ENCODE measurements around the gene UQCRQ. TPM values are rescaled to one million over a fixed set of nuclear protein-coding genes. Genes with fewer than 3 reads are reported as not detected.

Gene UQCRQ
- total and polyA plus RNA-seq, 9 of the 15 experiments (the other 6 are each of a cell fraction or from before 2014, with no cell fraction given), result 235 to 2,421 (median 883) TPM

DNA sequence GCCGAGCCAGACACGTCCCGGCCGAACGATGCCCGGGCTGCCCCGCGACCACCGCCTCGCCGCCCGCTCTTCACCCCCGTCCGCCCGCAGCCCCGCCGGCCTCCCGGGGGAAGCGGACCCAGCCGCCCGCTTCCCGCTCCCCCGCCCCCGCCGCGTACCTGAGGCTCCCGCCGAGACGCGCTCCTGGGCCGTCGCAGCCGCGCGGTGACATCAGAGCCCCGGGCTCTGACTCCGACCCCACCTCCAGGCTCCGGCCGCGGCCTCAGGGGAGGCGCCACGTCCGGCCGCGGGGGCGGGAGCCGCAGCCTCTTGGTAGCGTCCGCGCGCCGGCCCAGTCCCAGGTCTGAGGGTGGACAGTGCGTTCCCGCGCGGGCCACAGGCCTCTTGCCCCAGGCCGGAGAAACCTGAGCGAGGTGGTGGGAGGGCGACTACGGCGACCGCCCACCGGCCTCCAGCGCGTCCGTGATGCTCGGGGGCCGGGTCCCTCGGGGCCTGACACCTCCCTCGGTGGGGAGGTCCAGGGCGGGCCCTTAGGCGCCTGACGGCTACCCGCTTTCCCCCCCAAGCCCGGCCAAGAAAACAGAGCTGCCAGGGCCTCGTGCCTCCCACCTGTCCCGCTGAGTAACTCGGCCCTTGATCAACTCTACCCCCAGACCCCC, 35.9 kb upstream of the UQCRQ start, which contains the start of gene SHROOM1 (continued):
- TF ChIP-seq ESRRA (IDR thresholded peaks at IDR 0.05; ENCODE audit: borderline replicate concordance, low read depth) (peak; percentile 65; the same call in 1 of the 2 replicates), BRCA1 (IDR thresholded peaks at IDR 0.05) (no peak), BRCA1 (CRISPR knock-in tag; IDR thresholded peaks at IDR 0.05) (no peak), TEAD4 (IDR thresholded peaks at IDR 0.05; ENCODE audit: low read length) (0 out of 2 replicates have a peak, but pooled peaks have one; percentile 16), TEAD4 (CRISPR knock-in tag; IDR thresholded peaks at IDR 0.05; ENCODE audit: borderline replicate concordance) (0 out of 2 replicates have a peak, but pooled peaks have one; percentile 35), NRF1 (conservative IDR thresholded peaks at IDR 0.05 in 1 of 2, IDR thresholded peaks at IDR 0.05 in 1 of 2) (peak; percentile 63 to 69; a peak in 3 of 4 replicates), FOXJ2 (tag; IDR thresholded peaks at IDR 0.05) (no peak), SMAD2 (IDR thresholded peaks at IDR 0.05; ENCODE audit: low read depth, low read length) (no peak)
- TF ChIP-seq, protein P1, sequence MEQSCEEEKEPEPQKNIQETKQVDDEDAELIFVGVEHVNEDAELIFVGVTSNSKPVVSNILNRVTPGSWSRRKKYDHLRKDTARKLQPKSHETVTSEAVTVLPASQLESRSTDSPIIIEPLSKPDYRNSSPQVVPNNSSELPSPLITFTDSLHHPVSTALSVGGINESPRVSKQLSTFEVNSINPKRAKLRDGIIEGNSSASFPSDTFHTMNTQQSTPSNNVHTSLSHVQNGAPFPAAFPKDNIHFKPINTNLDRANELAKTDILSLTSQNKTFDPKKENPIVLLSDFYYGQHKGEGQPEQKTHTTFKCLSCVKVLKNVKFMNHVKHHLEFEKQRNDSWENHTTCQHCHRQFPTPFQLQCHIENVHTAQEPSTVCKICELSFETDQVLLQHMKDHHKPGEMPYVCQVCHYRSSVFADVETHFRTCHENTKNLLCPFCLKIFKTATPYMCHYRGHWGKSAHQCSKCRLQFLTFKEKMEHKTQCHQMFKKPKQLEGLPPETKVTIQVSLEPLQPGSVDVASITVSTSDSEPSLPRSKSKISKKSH (CRISPR knock-in tag; IDR thresholded peaks at IDR 0.05), result no peak
- TF ChIP-seq, protein P2, sequence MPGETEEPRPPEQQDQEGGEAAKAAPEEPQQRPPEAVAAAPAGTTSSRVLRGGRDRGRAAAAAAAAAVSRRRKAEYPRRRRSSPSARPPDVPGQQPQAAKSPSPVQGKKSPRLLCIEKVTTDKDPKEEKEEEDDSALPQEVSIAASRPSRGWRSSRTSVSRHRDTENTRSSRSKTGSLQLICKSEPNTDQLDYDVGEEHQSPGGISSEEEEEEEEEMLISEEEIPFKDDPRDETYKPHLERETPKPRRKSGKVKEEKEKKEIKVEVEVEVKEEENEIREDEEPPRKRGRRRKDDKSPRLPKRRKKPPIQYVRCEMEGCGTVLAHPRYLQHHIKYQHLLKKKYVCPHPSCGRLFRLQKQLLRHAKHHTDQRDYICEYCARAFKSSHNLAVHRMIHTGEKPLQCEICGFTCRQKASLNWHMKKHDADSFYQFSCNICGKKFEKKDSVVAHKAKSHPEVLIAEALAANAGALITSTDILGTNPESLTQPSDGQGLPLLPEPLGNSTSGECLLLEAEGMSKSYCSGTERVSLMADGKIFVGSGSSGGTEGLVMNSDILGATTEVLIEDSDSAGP (CRISPR knock-in tag; IDR thresholded peaks at IDR 0.05), result no peak
- TF ChIP-seq, protein P3, sequence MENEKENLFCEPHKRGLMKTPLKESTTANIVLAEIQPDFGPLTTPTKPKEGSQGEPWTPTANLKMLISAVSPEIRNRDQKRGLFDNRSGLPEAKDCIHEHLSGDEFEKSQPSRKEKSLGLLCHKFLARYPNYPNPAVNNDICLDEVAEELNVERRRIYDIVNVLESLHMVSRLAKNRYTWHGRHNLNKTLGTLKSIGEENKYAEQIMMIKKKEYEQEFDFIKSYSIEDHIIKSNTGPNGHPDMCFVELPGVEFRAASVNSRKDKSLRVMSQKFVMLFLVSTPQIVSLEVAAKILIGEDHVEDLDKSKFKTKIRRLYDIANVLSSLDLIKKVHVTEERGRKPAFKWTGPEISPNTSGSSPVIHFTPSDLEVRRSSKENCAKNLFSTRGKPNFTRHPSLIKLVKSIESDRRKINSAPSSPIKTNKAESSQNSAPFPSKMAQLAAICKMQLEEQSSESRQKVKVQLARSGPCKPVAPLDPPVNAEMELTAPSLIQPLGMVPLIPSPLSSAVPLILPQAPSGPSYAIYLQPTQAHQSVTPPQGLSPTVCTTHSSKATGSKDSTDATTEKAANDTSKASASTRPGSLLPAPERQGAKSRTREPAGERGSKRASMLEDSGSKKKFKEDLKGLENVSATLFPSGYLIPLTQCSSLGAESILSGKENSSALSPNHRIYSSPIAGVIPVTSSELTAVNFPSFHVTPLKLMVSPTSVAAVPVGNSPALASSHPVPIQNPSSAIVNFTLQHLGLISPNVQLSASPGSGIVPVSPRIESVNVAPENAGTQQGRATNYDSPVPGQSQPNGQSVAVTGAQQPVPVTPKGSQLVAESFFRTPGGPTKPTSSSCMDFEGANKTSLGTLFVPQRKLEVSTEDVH (IDR thresholded peaks at IDR 0.05; ENCODE audit: low read depth, partially characterized antibody), result no peak
- TF ChIP-seq, protein P4, sequence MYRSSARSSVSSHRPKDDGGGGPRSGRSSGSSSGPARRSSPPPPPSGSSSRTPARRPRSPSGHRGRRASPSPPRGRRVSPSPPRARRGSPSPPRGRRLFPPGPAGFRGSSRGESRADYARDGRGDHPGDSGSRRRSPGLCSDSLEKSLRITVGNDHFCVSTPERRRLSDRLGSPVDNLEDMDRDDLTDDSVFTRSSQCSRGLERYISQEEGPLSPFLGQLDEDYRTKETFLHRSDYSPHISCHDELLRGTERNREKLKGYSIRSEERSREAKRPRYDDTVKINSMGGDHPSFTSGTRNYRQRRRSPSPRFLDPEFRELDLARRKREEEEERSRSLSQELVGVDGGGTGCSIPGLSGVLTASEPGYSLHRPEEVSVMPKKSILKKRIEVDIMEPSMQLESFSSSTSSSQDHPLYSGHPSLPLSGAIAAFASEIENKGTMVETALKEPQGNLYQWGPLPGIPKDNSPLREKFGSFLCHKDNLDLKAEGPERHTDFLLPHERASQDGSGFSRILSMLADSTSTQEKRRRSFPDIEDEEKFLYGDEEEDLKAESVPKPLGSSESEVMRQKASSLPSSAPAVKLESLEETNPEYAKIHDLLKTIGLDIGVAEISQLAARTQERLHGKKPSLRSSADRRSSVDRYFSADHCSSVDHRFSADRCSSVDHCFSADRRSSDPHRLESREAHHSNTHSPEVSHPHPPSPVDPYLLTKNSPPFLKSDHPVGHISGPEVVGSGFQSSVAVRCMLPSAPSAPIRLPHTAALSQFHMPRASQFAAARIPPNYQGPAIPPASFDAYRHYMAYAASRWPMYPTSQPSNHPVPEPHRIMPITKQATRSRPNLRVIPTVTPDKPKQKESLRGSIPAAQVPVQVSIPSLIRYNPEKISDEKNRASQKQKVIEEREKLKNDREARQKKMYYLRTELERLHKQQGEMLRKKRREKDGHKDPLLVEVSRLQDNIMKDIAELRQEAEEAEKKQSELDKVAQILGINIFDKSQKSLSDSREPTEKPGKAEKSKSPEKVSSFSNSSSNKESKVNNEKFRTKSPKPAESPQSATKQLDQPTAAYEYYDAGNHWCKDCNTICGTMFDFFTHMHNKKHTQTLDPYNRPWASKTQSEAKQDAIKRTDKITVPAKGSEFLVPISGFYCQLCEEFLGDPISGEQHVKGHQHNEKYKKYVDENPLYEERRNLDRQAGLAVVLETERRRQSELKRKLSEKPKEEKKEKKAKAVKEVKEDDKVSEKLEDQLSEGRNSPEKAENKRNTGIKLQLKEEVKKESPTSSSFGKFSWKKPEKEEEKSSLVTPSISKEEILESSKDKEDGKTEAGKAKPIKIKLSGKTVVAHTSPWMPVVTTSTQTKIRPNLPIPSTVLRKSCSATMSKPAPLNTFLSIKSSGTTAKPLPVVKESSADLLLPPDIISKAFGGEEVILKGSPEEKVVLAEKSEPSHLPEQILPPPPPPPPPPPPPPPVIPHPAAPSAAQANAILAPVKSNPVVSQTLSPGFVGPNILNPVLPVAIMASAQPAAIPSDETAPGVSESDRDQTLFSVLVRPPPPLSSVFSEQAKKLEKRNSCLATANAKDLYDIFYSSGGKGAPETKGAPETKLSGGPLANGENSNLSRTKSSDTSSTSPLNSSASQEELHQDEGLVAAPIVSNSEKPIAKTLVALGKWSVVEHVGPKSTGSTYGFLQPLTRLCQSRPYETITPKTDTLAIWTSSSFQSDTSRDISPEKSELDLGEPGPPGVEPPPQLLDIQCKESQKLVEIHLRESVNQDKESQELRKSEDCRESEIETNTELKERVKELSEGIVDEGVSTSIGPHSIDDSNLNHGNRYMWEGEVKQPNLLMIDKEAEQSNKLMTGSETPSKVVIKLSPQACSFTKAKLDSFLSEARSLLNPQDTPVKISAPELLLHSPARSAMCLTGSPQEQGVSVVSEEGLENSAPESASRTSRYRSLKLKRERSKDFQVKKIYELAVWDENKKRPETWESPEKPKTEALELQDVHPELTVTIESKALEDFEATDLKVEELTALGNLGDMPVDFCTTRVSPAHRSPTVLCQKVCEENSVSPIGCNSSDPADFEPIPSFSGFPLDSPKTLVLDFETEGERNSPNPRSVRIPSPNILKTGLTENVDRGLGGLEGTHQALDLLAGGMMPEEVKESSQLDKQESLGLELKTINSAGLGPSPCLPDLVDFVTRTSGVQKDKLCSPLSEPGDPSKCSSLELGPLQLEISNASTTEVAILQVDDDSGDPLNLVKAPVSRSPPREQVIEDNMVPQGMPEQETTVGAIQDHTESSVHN (IDR thresholded peaks at IDR 0.05; ENCODE audit: borderline replicate concordance in 1 of 2, low read depth in 1 of 2), result no peak
